Mammary epithelial cell (primary cell): ENCODE results near the gene CLCN3.

Experiments
- CTCF ChIP-seq, 2 donors: IDR thresholded peaks in 1 of 2; conservative IDR thresholded peaks in 1 of 2; 2 replicates each; pipeline ENCODE4 v1.5.1; 2011 to 2012; ENCODE audit warnings: inconsistent platforms in 2 of 2, low read length in 2 of 2, mild to moderate bottlenecking in 2 of 2, control low read depth in 1 of 2, low read depth in 1 of 2; ENCODE audit not compliant: insufficient read depth in 1 of 2; ENCODE audit errors: extremely low read depth in 1 of 2
- EZH2 ChIP-seq: IDR thresholded peaks from 2 replicates; pipeline ENCODE4 v1.6.1; 2012; ENCODE audit warnings: low read length, inconsistent platforms, borderline replicate concordance

GRCh38 chr4:169601016-169601771 lies 19.2 kb upstream of the CLCN3 start:
- TF ChIP-seq CTCF (conservative IDR thresholded peaks at IDR 0.05 in 1 of 2, IDR thresholded peaks at IDR 0.05 in 1 of 2; ENCODE audit: extremely low read depth in 1 of 2, insufficient read depth in 1 of 2, low read depth in 1 of 2, low read length in 2 of 2) (no peak), EZH2 (no peak)
